Neural progenitor cell (in vitro differentiated cells): ENCODE results near the gene SMTNL2. TPM values are rescaled to one million over a fixed set of nuclear protein-coding genes. Genes with fewer than 3 reads are reported as not detected.

Source experiments
- DNase-seq: peaks from one replicate; pipeline ENCODE4 v3.0.0-alpha.2; 2016; ENCODE audit warnings: low spot score
- H2AFZ ChIP-seq: fragments of 200-600 bp; sonication (generic); replicated peaks from 2 replicates; pipeline ENCODE4 v1.6.1; 2016; ENCODE audit warnings: antibody characterized with exemption
- H3F3A ChIP-seq: fragments of 200-600 bp; sonication (generic); 2 replicates; pipeline ENCODE4 v1.6.1; 2016; ENCODE audit warnings: antibody characterized with exemption, low read depth
- H3K27ac ChIP-seq: fragments of 200-600 bp; sonication (generic); 2 replicates; pipeline ENCODE4 v1.5.1; 2016; ENCODE audit warnings: mild to moderate bottlenecking
- H3K27me3 ChIP-seq: fragments of 200-600 bp; sonication (generic); 2 replicates; pipeline ENCODE4 v1.6.1; 2016; ENCODE audit warnings: mild to moderate bottlenecking, moderate library complexity
- H3K36me3 ChIP-seq: fragments of 200-600 bp; sonication (generic); 2 replicates; pipeline ENCODE4 v1.5.1; 2016
- H3K4me1 ChIP-seq: fragments of 200-600 bp; sonication (generic); 2 replicates; pipeline ENCODE4 v1.6.1; 2016; ENCODE audit warnings: mixed run types
- H3K4me2 ChIP-seq: fragments of 200-600 bp; sonication (generic); 2 replicates; pipeline ENCODE4 v1.6.1; 2016
- H3K4me3 ChIP-seq: fragments of 200-600 bp; sonication (generic); 2 replicates; pipeline ENCODE4 v1.5.1; 2016
- H3K79me2 ChIP-seq: fragments of 200-600 bp; sonication (generic); 2 replicates; pipeline ENCODE4 v1.6.1; 2016; ENCODE audit warnings: low read depth
- H3K9ac ChIP-seq: fragments of 200-600 bp; sonication (generic); 2 replicates; pipeline ENCODE4 v1.6.1; 2016
- H3K9me3 ChIP-seq: fragments of 200-600 bp; sonication (generic); 2 replicates; pipeline ENCODE4 v1.5.1; 2016; ENCODE audit warnings: low read depth
- H4K20me1 ChIP-seq: fragments of 200-600 bp; sonication (generic); 2 replicates; pipeline ENCODE4 v1.6.1; 2016; ENCODE audit warnings: low read depth
- H3K27ac Mint-ChIP-seq: 3 replicates; pipeline ENCODE4 v1.8.0; 2021; ENCODE audit warnings: mixed read lengths
- H3K27me3 Mint-ChIP-seq: 2 replicates; pipeline ENCODE4 v1.8.0; 2022; ENCODE audit warnings: low read depth, mild to moderate bottlenecking, inconsistent platforms, moderate library complexity, mixed read lengths; ENCODE audit not compliant: insufficient read depth
- H3K36me3 Mint-ChIP-seq: 3 replicates; pipeline ENCODE4 v1.8.0; 2021; ENCODE audit warnings: mixed read lengths
- H3K4me1 Mint-ChIP-seq: 3 replicates; pipeline ENCODE4 v1.8.0; 2021; ENCODE audit warnings: mixed read lengths
- H3K4me3 Mint-ChIP-seq: 3 replicates; pipeline ENCODE4 v1.8.0; 2021; ENCODE audit warnings: mild to moderate bottlenecking, moderate library complexity, mixed read lengths
- H3K9me3 Mint-ChIP-seq: 3 replicates; pipeline ENCODE4 v1.8.0; 2020; ENCODE audit warnings: mixed read lengths
- CTCF ChIP-seq: fragments of 200-600 bp; sonication (generic); IDR thresholded peaks from 2 replicates; pipeline ENCODE4 v1.5.1; 2017; ENCODE audit warnings: antibody characterized with exemption, mild to moderate bottlenecking
- EZH2 ChIP-seq: fragments of 200-600 bp; sonication (generic); IDR thresholded peaks from 2 replicates; pipeline ENCODE4 v1.6.1; 2017; ENCODE audit warnings: antibody characterized with exemption, mild to moderate bottlenecking, moderate library complexity
- EZH2phosphoT487 ChIP-seq: fragments of 200-600 bp; sonication (generic); IDR thresholded peaks from 2 replicates; pipeline ENCODE4 v1.6.1; 2017; ENCODE audit warnings: antibody characterized with exemption
- total RNA-seq: library from RNA; depleted of rRNA; stranded (reverse); fragments of >200 nt; gene quantifications from 2 replicates; pipeline ENCODE4 v1.2.3, GENCODE V29; 2015; ENCODE audit warnings: low replicate concordance

The SMTNL2 gene
- total RNA-seq, 1 donor from 2014 or later = 3.0 TPM

- Histone ChIP-seq H4K20me1 (no peaks in the 10 kb centered on the region), H3K36me3 (no peaks in the 10 kb centered on the region), H3K79me2 (no peaks in the 10 kb centered on the region), H3K4me1 (peaks cover 24% of the 10 kb centered on the region), H3K9ac (no peak overlapping the region), H3F3A (no peaks in the 10 kb centered on the region), H3K9me3 (no peaks in the 10 kb centered on the region), H3K27me3 (peaks cover 47% of the 10 kb centered on the region), H3K4me3 (no peak overlapping the region), H2AFZ (no peak overlapping the region), H3K27ac (no peak overlapping the region), H3K4me2 (no peak overlapping the region)
- H3K27ac Mint-ChIP-seq = no peak overlapping the region
- H3K4me3 Mint-ChIP-seq = peak overlapping the region; percentile 89
- TF ChIP-seq EZH2phosphoT487 = no peak
- no peak for TF ChIP-seq CTCF
- no peak for TF ChIP-seq EZH2
- peaks cover 48% of the 10 kb centered on the region for H3K27me3 Mint-ChIP-seq
- H3K36me3 Mint-ChIP-seq = no peaks in the 10 kb centered on the region
- no peak for DNase-seq
- H3K4me1 Mint-ChIP-seq = peaks cover 18% of the 10 kb centered on the region
- no peaks in the 10 kb centered on the region for H3K9me3 Mint-ChIP-seq
Observed at GRCh38 chr17:4583206-4583605, 1.1 kb upstream of the SMTNL2 start.

- H3K4me2 ChIP-seq = peak overlapping the region; percentile 92
- no peaks in the 10 kb centered on the region for H3K36me3 ChIP-seq
- no peak overlapping the region for H3K27ac ChIP-seq
- H3K79me2 ChIP-seq = no peaks in the 10 kb centered on the region
- TF ChIP-seq CTCF = peak; percentile 62
- no peak for TF ChIP-seq EZH2
- TF ChIP-seq EZH2phosphoT487 = no peak
- H3K4me3 ChIP-seq = peak overlapping the region; percentile 54
- H3K27ac Mint-ChIP-seq = peak overlapping the region; percentile 42
- peak overlapping the region; percentile 89 for H3K4me3 Mint-ChIP-seq
- H3K9me3 ChIP-seq = no peaks in the 10 kb centered on the region
- no peaks in the 10 kb centered on the region for H4K20me1 ChIP-seq
- peaks cover 18% of the 10 kb centered on the region for H3K4me1 Mint-ChIP-seq
- H3K27me3 Mint-ChIP-seq = peaks cover 50% of the 10 kb centered on the region
- H3K9ac ChIP-seq = no peak overlapping the region
- peak; percentile 81 for DNase-seq
- H2AFZ ChIP-seq = peak overlapping the region; percentile 91
- no peaks in the 10 kb centered on the region for H3F3A ChIP-seq
- no peaks in the 10 kb centered on the region for H3K9me3 Mint-ChIP-seq
- peaks cover 24% of the 10 kb centered on the region for H3K4me1 ChIP-seq
- H3K27me3 ChIP-seq = peaks cover 47% of the 10 kb centered on the region
- H3K36me3 Mint-ChIP-seq = no peaks in the 10 kb centered on the region
Observed at GRCh38 chr17:4583782-4584100, 588 bp upstream of the SMTNL2 start.

- Histone ChIP-seq H3K36me3 (no peaks in the 10 kb centered on the region), H3K27ac (no peak overlapping the region), H3K9me3 (no peaks in the 10 kb centered on the region), H3K4me1 (peaks cover 24% of the 10 kb centered on the region), H3K79me2 (no peaks in the 10 kb centered on the region), H3K27me3 (peaks cover 47% of the 10 kb centered on the region), H3K9ac (no peak overlapping the region), H3K4me2 (peak overlapping the region; percentile 92), H3F3A (no peaks in the 10 kb centered on the region), H4K20me1 (no peaks in the 10 kb centered on the region), H3K4me3 (peak overlapping the region; percentile 54), H2AFZ (peak overlapping the region; percentile 91)
- Mint-ChIP-seq H3K27ac (no peak overlapping the region), H3K4me1 (peaks cover 18% of the 10 kb centered on the region), H3K27me3 (peaks cover 54% of the 10 kb centered on the region), H3K4me3 (peak overlapping the region; percentile 83), H3K36me3 (no peaks in the 10 kb centered on the region), H3K9me3 (no peaks in the 10 kb centered on the region)
- DNase-seq = peak; percentile 36
- TF ChIP-seq EZH2 (no peak), EZH2phosphoT487 (no peak), CTCF (no peak)
Observed at GRCh38 chr17:4584917-4585637, 748 bp downstream of the SMTNL2 start.
